Activated T-cell treated with anti-CD3 and anti-CD28 coated beads, Interleukin-2, amount 50 U/mL, for 48 hours (primary cell): ENCODE data around the gene IQGAP3.

Experiments
- DNase-seq, 2 experiments: peaks; one replicate each; pipeline ENCODE4 v3.0.0-alpha.2; 2020

The IQGAP3 gene

DNA sequence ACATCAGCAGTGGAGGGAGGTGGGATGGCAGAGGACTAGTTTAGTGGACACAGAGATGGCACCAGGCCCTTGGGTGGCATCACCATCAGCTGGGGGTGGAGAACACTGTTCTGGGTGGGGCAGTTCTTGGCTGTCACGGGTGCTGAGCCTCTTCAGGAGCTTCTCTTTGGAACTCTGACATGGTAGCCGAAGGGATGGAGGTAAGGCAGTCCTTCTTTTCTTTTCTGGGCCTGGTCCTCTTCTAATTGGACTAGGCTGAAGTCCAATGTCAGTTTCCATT lies 63.5 kb downstream of the IQGAP3 start:
- no peak for DNase-seq

DNA sequence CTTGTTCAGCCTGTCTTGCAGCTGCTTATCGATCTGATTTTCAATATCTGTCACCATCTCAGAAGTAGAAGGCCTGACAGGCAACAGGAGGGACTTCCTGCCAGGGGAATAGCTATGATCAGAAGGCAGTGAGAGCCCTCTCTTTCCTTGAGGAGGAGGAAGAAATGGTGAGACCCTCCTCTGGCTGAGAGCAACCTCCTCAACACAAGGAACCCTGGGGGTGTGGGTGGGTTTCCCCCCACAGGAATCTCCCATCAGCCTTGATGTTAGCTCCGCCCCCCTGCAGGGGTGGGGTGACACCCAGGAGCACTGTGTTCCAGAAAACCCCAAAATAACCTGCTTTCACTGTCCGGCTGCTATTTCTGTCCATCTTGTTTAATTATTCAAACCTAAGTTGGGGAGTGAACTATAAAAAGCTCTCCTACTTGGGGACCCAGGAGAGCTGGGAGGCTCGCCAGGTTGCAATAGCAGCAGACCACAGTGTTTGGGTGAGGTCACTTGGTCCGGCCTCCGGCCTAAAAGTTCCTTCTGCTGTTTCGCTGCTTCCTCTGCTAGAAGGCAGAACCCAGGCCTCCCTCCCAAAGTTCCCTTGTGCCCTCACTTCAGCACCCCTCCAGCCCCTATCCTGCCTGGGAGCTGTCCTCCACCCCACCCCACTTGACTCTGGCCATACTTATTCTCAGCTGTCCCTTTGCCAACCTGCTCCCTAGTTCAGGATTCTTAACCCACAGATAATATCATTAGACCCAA lies 64.0 kb downstream of the IQGAP3 start:
- no peak for DNase-seq

- no peak for DNase-seq
These were observed 65.9 kb downstream of the IQGAP3 start for GRCh38 chr1:156506450-156506849.

- peak in 1 of 2 experiments; percentile 18 for DNase-seq
These were observed 66.6 kb downstream of the IQGAP3 start for GRCh38 chr1:156505679-156506298.

- DNase-seq = peak; percentile 96 to 97
These were observed 67.3 kb downstream of the IQGAP3 start for GRCh38 chr1:156504821-156505678.

DNA sequence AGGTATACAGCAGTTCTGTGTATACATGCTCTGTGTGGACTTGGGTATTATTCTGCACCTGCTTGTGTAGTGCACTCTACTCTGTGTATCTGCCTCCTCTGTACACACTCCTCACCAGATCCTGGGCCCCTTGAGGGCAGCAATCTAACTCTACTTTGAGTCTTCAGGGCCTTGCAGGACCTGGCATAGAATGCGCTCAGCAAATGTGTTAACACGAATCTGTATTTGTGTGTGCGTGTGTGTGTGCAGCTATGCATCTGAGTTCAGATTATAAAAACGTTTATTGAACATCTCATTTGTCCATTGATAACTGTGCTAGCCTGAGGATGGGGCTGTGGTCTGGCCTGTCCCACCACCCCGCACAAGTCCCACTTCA lies 67.9 kb downstream of the IQGAP3 start:
- no peak for DNase-seq

GRCh38 chr1:156503698-156504437 lies 68.5 kb downstream of the IQGAP3 start:
- DNase-seq = no peak

- no peak for DNase-seq
These were observed 69.3 kb downstream of the IQGAP3 start for GRCh38 chr1:156502894-156503697.

DNA sequence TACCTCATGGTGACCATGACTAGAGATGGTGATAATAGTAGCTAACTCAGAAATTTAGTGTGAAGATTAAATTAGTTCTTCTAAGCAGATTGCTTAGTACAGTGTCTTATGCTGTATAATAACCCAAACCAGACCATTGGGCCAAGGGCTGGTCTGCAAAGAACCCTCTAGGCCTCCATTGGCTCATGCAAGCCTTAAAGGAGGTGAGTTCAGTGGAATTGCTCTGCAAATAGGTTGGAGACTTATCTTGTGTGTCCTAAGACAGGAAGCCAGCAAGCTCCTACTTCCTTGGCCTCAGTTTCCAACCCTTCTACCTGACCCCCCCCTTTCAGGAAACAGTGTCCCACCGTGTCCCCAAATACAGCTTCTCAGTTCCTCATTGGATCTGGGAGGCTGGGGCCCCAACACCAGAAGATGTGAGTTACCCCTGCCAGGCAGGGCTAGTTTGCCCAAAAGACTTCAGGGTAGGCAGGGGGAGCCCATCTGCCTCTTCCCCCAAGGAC lies 69.9 kb downstream of the IQGAP3 start:
- DNase-seq = no peak

DNA sequence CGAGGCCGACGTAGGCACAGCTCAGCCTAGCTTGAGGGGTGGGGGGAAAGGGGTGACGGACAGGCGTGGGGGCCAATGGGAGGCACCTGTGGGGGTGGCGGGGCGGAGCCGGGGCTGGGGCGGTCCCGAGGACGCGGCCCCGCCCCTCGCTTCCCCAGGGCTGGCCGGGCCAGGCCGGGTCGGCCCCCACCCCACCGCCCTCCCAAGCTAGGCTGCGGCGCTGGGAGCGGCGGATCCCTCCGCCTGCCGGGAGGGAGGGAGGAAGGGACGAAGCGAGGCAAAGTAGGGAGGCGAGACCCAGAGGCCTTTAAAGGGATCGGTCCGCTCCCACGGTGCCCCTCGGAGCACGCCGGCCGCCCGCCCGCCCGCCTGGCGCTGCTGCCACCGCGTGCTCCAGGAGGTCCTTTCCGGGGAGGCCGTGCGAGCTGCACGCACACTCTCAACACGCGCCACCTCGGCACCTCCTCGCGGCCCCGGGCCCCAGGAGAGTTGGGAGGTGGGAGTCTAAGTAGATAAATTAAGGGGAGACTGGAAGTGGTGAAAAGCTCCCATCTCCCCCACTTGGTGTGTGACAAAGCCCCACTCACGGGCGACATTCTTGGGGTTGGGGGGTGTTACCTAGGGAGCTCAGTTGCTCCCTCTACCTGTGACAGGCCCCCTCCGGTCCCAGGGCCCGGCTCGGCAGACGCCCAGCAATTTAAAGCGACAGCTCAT lies 71.4 kb downstream of the IQGAP3 start:
- peak; percentile 94 to 96 for DNase-seq

DNA sequence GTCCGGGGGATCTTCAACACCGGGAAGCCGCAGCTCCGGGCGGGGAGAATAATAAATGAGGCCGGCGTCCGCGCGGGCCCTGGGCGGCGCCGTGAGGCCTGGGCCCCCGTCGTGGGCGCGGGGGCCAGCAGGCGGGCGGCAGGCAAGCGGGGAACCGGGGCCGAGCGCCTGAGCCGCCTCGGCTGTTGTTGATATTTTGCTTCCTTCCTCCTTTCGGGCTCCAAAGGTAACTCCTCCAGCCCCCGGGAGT lies 71.9 kb downstream of the IQGAP3 start, which contains the start of gene MEF2D:
MEF2D (minus strand) TSS at position 233 of the 250 bp plus-strand sequence. CDS start 17,483 bp downstream, outside the sequence.
- DNase-seq = no peak

DNA sequence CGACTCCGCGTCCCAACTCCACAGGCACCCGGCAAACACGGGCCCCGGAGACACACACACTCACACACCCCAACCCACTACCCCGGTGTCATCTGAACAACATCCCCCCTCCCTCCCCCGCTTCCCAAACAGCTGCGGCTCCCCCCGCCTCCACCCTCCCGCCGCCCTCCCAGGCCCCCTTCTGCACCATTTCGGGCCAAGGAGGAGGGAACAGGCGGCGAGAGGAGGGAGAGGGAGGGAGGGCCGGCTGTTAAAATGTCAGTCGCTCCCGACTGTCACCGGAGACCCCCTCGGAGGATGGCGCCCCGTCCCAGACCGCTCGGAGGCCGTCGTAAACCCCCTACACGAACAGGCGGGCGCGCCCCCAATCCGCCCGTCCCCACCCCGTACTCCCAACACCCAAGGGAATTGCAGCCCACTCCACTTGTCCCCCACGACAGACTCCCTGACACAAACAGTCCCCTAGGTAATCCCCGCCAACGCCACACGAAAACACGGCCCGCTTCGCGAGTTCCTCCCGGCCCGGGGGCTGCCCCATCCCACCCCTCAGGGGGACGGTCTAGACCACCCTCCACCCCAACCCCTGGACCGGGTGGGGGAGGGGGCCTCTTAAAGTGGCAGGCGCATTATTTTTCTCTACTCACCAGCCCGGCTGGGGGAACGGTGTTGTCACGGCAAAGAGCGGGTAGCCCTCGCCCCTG lies 72.4 kb downstream of the IQGAP3 start:
- peak; percentile 51 to 63 for DNase-seq

DNA sequence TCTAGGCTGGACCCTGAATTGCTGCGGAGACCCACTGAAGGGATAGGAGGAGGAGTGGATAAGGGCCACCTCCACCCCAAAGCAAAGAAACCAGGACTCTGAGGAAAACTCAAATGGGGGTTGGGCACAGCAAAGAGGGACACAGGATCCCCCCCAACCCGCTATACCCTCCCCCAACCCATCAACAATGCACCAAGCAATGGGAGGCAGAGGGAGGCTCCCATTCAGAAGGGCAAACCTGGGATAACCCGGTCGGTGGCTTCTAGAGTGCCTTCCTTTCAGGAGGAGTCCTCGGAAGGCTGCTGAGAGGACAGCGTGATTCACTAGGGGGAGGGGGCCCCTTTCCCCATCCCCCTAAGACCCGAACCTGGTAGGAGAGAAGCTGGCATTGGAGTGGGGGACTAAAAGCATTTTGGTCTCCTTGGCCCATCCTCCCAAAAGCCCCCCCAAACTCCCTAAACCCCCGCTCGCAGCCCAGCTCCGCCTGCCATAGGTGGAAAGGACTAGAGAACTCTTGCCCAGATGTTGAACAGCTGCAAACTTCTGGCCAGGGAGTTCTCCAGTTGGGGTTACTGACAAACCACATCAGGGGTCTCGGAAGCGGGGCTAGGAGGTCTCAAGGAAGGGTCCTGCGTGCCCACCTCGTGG lies 73.0 kb downstream of the IQGAP3 start:
- DNase-seq = peak in 1 of 2 experiments; percentile 29

DNA sequence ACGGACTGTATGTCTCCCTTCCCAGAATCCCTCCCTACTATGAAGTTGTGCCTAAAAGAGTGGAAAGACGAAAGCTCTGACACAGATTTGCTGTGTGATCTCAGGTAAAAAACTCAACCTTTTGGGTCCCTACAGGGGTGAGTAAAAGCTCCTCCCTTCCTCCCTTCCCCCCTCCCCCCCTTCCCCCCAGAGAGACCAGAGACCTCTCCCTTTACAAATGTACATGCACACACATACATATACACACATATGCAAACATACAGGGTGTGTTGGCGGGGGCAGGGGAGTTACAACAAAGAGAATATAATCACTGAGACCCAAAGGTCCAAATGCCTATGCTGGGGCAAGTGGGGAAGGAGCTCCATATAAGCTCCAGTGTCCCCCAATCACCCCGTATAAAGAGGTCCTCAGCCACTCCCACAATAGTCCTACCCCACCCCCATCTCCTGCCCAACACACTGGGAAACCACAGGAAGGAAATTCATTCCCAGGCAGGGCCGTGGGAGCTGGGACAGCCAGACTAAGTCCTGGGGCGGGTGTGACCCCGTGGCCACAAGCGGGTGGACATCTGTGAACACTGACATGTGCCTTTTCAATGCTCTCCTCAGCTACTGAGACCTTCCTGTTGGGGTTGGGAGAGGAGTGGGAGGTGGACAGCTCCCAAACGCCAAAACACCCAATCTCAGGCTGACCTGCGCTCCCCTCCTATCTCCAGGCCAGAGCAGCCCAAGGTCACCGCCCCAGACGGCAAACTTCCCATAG lies 73.8 kb downstream of the IQGAP3 start:
- DNase-seq = peak in 1 of 2 experiments; percentile 24

GRCh38 chr1:156497743-156498431 lies 74.5 kb downstream of the IQGAP3 start:
- no peak for DNase-seq

DNA sequence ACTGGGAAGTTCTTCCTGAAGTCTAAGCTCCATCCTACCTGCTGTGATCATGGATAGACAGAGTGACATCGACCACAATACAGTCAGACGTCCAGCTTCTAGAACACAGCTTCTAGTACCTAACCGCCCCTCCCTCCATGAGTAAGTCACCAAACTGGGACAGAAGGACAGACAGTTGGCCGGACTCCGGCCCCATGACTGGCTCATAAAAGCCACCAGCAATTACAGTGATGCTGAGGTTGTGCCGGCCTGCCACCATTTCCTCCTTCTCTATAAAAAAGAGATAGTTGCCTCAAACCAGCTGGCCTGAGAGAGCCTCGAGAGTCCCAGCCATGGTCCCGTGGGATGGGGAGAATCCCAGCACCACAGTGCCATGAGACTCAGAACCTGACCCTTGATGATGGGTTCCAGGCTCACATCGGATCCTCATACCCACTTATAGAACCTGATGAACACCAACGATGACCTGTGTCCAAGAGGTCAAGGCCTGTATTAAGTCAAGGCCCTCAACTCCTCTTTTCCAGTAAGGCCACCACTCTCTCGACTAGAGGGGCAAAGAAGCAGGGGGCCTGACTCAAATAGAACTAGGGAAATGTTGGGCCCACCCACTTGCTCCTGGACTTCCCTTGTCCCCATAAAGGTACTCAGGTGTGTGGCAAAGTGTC lies 75.2 kb downstream of the IQGAP3 start:
- peak in 1 of 2 experiments; percentile 17 for DNase-seq

DNA sequence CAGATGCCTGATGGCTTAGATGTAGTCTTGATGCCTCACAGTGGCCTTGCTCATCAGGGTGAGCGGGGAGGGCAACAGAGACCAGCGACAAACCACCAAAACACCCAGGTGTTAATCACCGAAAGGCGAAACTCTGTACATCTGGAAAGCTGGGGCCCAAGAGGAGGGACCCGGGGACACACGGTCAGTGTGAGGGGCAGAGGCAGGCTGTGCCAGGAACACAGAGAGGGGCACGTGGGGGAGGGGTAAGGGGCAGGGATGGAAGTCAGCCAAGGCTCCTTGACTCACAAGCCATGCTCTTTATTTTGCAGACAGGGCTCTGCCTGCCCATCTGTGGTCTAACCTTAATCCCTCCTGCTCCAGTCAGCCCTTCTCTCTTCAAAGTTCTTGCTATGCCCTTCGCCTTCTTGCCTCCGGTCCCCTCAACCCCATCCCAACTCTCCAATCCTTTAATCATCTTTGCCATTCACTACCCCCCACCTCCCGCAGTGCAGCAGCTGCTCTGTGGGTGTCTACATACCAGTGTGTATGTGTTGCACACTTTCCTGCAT lies 76.1 kb downstream of the IQGAP3 start:
- DNase-seq = peak; percentile 54 to 61
